ENCODE data around the gene C10orf53. TPM values are rescaled to one million over a fixed set of nuclear protein-coding genes. Genes with fewer than 3 reads are reported as not detected.

The C10orf53 gene
- total and polyA plus RNA-seq, 2 of the 8 experiments (the other 6 are each of a cell fraction or from before 2014, with no cell fraction given) = not detected

DNA sequence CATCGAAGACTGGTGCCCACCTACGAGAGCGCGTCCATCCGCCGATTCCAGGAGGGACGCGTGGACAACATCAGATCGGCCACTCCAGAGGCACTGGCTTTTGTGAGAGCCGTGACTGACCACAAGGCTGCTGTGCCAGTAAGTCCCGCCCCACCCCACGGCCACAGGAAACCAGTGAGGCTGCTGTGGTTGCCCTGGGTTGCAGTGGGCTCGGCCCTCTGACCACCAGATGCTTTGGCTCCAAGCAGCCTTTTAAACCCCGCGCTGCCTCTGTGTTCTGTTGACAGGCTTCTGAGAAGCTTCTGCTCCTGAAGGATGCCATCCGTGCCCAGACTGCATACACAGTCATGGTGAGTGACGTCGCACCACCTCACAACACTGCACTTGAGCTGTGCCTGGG is 24.4 kb upstream of the C10orf53 start (continued):
- no peak for TF ChIP-seq USF2 (IDR thresholded peaks at IDR 0.05; ENCODE audit: low read length)
